Measurements from ENCODE around the gene ARHGAP45. TPM values are rescaled to one million over a fixed set of nuclear protein-coding genes. Genes with fewer than 3 reads are reported as not detected.

Gene ARHGAP45
- total RNA-seq, 4 donors from 2014 or later, result 9.5 to 29.8 (median 14.6) TPM

DNA sequence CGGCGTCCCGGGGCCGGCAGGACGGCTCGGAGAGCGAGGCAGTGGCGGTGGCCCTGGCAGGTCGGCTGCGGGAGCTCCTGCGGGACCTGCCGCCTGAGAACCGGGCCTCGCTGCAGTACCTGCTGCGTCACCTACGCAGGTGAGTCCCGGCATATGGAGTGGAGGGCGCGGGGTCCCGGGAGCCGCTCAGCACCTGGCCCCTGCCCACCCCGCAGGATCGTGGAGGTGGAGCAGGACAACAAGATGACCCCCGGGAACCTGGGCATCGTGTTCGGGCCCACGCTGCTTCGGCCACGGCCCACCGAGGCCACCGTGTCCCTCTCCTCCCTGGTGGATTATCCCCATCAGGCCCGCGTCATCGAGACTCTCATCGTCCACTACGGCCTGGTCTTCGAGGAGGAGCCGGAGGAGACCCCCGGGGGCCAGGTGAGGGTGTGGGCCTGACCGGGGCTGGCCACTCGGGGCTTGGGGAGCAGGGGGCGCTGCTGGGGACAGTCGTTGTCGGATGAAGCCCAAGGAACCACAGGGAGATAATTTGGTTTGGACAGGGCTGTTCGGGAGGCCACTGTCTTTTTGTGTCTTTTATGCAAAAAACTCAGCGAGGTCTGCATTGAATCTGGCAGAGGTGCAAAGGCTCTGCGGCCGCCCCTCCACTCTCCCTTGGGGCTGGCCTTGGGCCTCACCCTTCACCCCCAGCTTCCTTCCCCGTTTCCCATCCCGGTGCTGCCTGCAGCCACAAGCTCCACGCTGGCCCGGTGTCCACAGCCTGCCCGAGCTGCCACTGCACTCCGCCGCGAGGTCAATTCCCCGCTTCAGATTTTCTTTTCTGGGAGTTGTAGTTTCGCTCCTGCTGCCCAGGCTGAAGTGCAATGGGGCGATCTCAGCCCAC lies 16.2 kb downstream of the ARHGAP45 start:
- ATAC-seq, result no peak
- TF ChIP-seq EP300 (IDR thresholded peaks at IDR 0.05), result no peak
- no peak for TF ChIP-seq POLR2A (IDR thresholded peaks at IDR 0.05)
- TF ChIP-seq CTCF (IDR thresholded peaks at IDR 0.05), result no peak
- no peak for TF ChIP-seq POLR2AphosphoS5 (IDR thresholded peaks at IDR 0.05)
- WGBS, 2 donors (ENCODE audit: low coverage in 1 of 2), result 65 to 100% methylated on average over 1 to 15 of the region's 59 CpGs

GRCh38 chr19:1084024-1084868 lies 17.3 kb downstream of the ARHGAP45 start:
- no peak for TF ChIP-seq CTCF (IDR thresholded peaks at IDR 0.05)
- no peak for TF ChIP-seq POLR2AphosphoS5 (IDR thresholded peaks at IDR 0.05)
- no peak for TF ChIP-seq EP300 (IDR thresholded peaks at IDR 0.05)
- TF ChIP-seq POLR2A (IDR thresholded peaks at IDR 0.05), result no peak
- Histone ChIP-seq H3K4me3 (no peak overlapping the region), H3K36me3 (peaks cover 0 to 37% of the 10 kb centered on the region in 2 donors), H3K27me3 (peaks cover 34% of the 10 kb centered on the region), H3K4me1 (peaks cover 0 to 51% (median 24%) of the 10 kb centered on the region in 3 donors), H3K9me3 (no peaks in the 10 kb centered on the region), H3K27ac (no peak overlapping the region)
- no peak for ATAC-seq
- WGBS, 2 donors (ENCODE audit: low coverage in 1 of 2), result 81 to 88% methylated on average over 4 to 5 of the region's 43 CpGs

More for the DNA sequence above, 16.2 kb downstream of the ARHGAP45 start:
- peaks cover 0 to 27% of the 10 kb centered on the region in 2 donors for H3K36me3 ChIP-seq
- peaks cover 34% of the 10 kb centered on the region for H3K27me3 ChIP-seq
- H3K4me3 ChIP-seq, result peak overlapping the region in 1 of 2 donors; percentile 34
- no peak overlapping the region for H3K27ac ChIP-seq
- H3K9me3 ChIP-seq, result no peaks in the 10 kb centered on the region
- peaks cover 0 to 40% (median 15%) of the 10 kb centered on the region in 3 donors for H3K4me1 ChIP-seq

DNA sequence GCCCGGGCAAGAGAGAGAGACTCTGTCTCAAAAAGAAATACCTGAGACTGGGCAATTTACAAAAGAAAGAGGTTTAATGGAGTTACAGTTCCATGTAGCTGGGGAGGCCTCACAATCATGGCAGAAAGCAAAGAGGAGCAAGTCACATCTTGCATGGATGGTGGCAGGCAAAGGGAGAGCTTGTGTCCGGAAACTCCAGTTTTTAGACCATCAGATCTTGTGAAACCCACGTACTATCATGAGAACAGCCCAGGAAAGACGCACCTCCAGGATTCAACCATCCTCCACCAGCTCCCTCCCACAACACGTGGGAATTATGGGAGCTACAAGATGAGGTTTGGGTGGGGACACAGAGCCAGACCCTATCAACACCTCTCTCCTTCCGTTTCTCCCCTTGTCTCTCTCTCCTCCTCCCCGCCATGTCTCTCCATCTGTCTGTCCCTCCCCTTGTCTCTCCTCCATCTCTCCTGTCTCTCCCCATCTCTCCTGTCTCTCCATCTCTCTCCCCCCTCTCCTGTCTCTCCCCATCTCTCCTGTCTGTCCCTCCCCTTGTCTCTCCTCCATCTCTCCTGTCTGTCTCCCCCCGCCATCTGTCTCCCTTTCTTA lies 18.2 kb downstream of the ARHGAP45 start:
- H3K4me3 ChIP-seq, result no peak overlapping the region
- H3K9me3 ChIP-seq, result no peaks in the 10 kb centered on the region
- H3K36me3 ChIP-seq, result peaks cover 0 to 46% of the 10 kb centered on the region in 2 donors
- peaks cover 0 to 55% (median 24%) of the 10 kb centered on the region in 3 donors for H3K4me1 ChIP-seq
- peaks cover 34% of the 10 kb centered on the region for H3K27me3 ChIP-seq
- no peak for ATAC-seq
- TF ChIP-seq POLR2A (IDR thresholded peaks at IDR 0.05), result no peak
- no peak for TF ChIP-seq EP300 (IDR thresholded peaks at IDR 0.05)
- no peak for TF ChIP-seq POLR2AphosphoS5 (IDR thresholded peaks at IDR 0.05)
- TF ChIP-seq CTCF (IDR thresholded peaks at IDR 0.05), result no peak
- H3K27ac ChIP-seq, result no peak overlapping the region
- WGBS, 2 donors (ENCODE audit: low coverage in 1 of 2), result 37 to 74% methylated on average over 3 to 8 of the region's 8 CpGs

DNA sequence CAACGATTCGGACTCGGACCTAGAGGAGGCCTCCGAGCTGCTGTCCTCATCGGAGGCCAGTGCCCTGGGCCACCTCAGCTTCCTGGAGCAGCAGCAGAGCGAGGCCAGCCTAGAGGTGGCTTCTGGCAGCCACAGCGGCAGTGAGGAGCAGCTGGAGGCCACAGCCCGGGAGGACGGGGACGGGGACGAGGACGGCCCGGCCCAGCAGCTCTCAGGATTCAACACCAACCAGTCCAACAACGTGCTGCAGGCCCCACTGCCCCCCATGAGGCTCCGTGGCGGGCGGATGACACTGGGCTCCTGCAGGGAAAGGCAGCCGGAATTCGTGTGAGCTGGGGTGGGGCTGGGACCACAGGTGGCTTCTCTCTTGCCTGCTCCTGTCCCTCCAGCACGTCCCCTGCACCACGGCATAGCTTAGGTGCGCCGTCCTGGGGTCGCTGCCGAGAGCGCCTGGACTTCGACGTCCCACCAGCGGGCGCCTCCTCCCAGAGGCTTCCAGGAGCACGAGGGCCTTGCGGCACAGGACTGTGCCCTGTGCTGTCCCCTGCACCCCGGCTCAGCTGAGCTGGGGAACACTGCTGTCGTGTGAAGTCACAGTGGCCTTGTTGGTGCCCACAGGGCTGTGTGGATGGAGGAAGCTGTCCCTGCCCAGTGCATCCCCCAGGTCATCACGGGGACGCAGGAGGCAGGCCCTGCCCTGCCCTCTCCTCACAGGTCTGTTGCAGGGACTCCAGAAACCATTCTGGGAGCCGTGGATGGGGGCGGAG lies 18.9 kb downstream of the ARHGAP45 start:
- TF ChIP-seq EP300 (IDR thresholded peaks at IDR 0.05), result no peak
- TF ChIP-seq POLR2A (IDR thresholded peaks at IDR 0.05), result no peak
- TF ChIP-seq POLR2AphosphoS5 (IDR thresholded peaks at IDR 0.05), result no peak
- TF ChIP-seq CTCF (IDR thresholded peaks at IDR 0.05), result no peak
- Histone ChIP-seq H3K4me1 (peaks cover 0 to 55% (median 24%) of the 10 kb centered on the region in 3 donors), H3K36me3 (peaks cover 0 to 53% of the 10 kb centered on the region in 2 donors), H3K27me3 (peaks cover 34% of the 10 kb centered on the region), H3K9me3 (no peaks in the 10 kb centered on the region), H3K4me3 (no peak overlapping the region), H3K27ac (no peak overlapping the region)
- ATAC-seq, result no peak
- 46 to 64% methylated on average over 5 to 6 of the region's 38 CpGs for WGBS, 2 donors (ENCODE audit: low coverage in 1 of 2)

All from gastroesophageal sphincter (tissue), 4 donors.